HCT116 (cell line): ENCODE data around the gene GIN1. TPM values are rescaled to one million over a fixed set of nuclear protein-coding genes. Genes with fewer than 3 reads are reported as not detected.

ENCODE experiments used
- ATAC-seq: fragments of 200-7000 bp; cut with Tn5 transposase; 2 replicates; pipeline ENCODE4 v1.9.1; 2020; ENCODE audit warnings: mild to moderate bottlenecking, moderate library complexity
- BruUV-seq: library from RNA; stranded (reverse); fragments of 400-500 nt; replicated peaks from 2 replicates; lab custom pipeline; 2021; lab: Mats Ljungman, UMichigan
- CTCF ChIA-PET: fragments of 300-600 bp; sonication (Branson Sonifier 250); formaldehyde crosslinking; loops from one replicate; lab custom pipeline; 2021; ENCODE audit warnings: antibody characterized with exemption; lab: Charles Lee
- POLR2A ChIA-PET: fragments of 300-600, 350-600 bp; sonication (Branson Sonifier 250); formaldehyde crosslinking; loops from one replicate; lab custom pipeline; 2021; ENCODE audit warnings: antibody characterized with exemption; lab: Charles Lee
- RAD21 ChIA-PET, 2 experiments: fragments of 300-600 bp; sonication (Branson Sonifier 250); formaldehyde crosslinking; loops; one replicate each; lab custom pipeline; 2023; ENCODE audit warnings: low total read pairs in 2 of 2; ENCODE audit not compliant: uncharacterized antibody in 2 of 2, unreplicated experiment in 2 of 2, low non-redundant PET in 1 of 2; lab: Charles Lee
- DNase-seq: peaks from one replicate; pipeline ENCODE4 v3.0.0-alpha.2; 2010; ENCODE audit warnings: low read depth, low spot score
- H2AFZ ChIP-seq: fragments of 200-600 bp; shearing (Covaris generic), sonication (generic); 2 replicates; pipeline ENCODE4 v1.6.1; 2017; ENCODE audit warnings: low read depth, mixed run types, mixed read lengths, antibody characterized with exemption, low read length; ENCODE audit not compliant: poor library complexity, severe bottlenecking
- H3K27ac ChIP-seq: 2 replicates; pipeline ENCODE4 v1.5.1; 2012; ENCODE audit warnings: low read depth, low read length
- H3K27me3 ChIP-seq: fragments of 200-600 bp; sonication (generic); 2 replicates; pipeline ENCODE4 v1.6.1; 2016; ENCODE audit warnings: mixed run types, low read length, mixed read lengths; ENCODE audit not compliant: insufficient read depth
- H3K36me3 ChIP-seq, 2 experiments: fragments of 200-500 bp in 1 of 2; fragments of 200-600 bp in 1 of 2; sonication (Bioruptor generic) in 1 of 2; sonication (generic) in 1 of 2; 2 replicates each; pipeline versions ENCODE4 v1.5.1 to v1.6.1; 2014 to 2016; ENCODE audit warnings: low read length in 2 of 2, inconsistent platforms in 1 of 2, mixed read lengths in 1 of 2, mixed run types in 1 of 2; ENCODE audit not compliant: insufficient read depth in 2 of 2, control insufficient read depth in 1 of 2
- H3K4me1 ChIP-seq, 2 experiments: fragments of 200-600 bp in 1 of 2; sonication (generic) in 1 of 2; 2 replicates each; pipeline versions ENCODE4 v1.5.1 to v1.6.1; 2012 to 2017; ENCODE audit warnings: low read length in 2 of 2, inconsistent platforms in 1 of 2, mild to moderate bottlenecking in 1 of 2, mixed read lengths in 1 of 2, mixed run types in 1 of 2, moderate library complexity in 1 of 2; ENCODE audit not compliant: insufficient read depth in 2 of 2, control insufficient read depth in 1 of 2
- H3K4me2 ChIP-seq: fragments of 200-600 bp; sonication (generic); 2 replicates; pipeline ENCODE4 v1.6.1; 2017; ENCODE audit warnings: mixed run types, low read length, mixed read lengths
- H3K4me3 ChIP-seq, 2 experiments: fragments of 200-600 bp in 1 of 2; sonication (generic) in 1 of 2; replicated peaks in 1 of 2; 2 replicates each; pipeline ENCODE4 v1.5.1; 2011 to 2016; ENCODE audit warnings: low read length in 2 of 2, control low read depth in 1 of 2, low read depth in 1 of 2, mild to moderate bottlenecking in 1 of 2, mixed read lengths in 1 of 2, mixed run types in 1 of 2
- H3K79me2 ChIP-seq: fragments of 200-600 bp; sonication (generic); 2 replicates; pipeline ENCODE4 v1.6.1; 2017; ENCODE audit warnings: mild to moderate bottlenecking, mixed run types, low read length, moderate library complexity, mixed read lengths; ENCODE audit not compliant: insufficient read depth
- H3K9ac ChIP-seq: fragments of 200-600 bp; sonication (generic); 2 replicates; pipeline ENCODE4 v1.6.1; 2016; ENCODE audit warnings: low read length, mixed read lengths
- H3K9me2 ChIP-seq: fragments of 200-600 bp; sonication (generic), shearing (Covaris generic); 2 replicates; pipeline ENCODE4 v1.6.1; 2017; ENCODE audit warnings: mixed run types, mild to moderate bottlenecking, moderate library complexity; ENCODE audit not compliant: insufficient read depth
- H3K9me3 ChIP-seq, 2 experiments: fragments of 200-500 bp in 1 of 2; fragments of 200-600 bp in 1 of 2; sonication (Bioruptor generic) in 1 of 2; sonication (generic) in 1 of 2; 2 replicates each; pipeline ENCODE4 v1.6.1; 2014 to 2017; ENCODE audit warnings: low read length in 2 of 2, mixed read lengths in 2 of 2, inconsistent platforms in 1 of 2, low read depth in 1 of 2, mild to moderate bottlenecking in 1 of 2, mixed run types in 1 of 2, moderate library complexity in 1 of 2; ENCODE audit not compliant: control insufficient read depth in 1 of 2, insufficient read depth in 1 of 2
- H4K20me1 ChIP-seq: fragments of 200-600 bp; sonication (generic), shearing (Covaris generic); 2 replicates; pipeline ENCODE4 v1.6.1; 2017; ENCODE audit warnings: mixed run types, mild to moderate bottlenecking, moderate library complexity; ENCODE audit not compliant: insufficient read depth
- ATF3 ChIP-seq: IDR thresholded peaks from 2 replicates; pipeline ENCODE4 v1.6.1; 2012
- CBX3 ChIP-seq: IDR thresholded peaks from 2 replicates; pipeline ENCODE4 v1.6.1; 2012; ENCODE audit warnings: low read depth
- CTCF ChIP-seq, 3 experiments: fragments of 200-600 bp in 1 of 3; sonication (generic) in 1 of 3; IDR thresholded peaks in 2 of 3; conservative IDR thresholded peaks in 1 of 3; 2 replicates each; pipeline ENCODE4 v1.5.1; 2012 to 2017; ENCODE audit warnings: low read depth in 2 of 3, low read length in 2 of 3, antibody characterized with exemption in 1 of 3, borderline replicate concordance in 1 of 3, control low read depth in 1 of 3, mild to moderate bottlenecking in 1 of 3, mixed read lengths in 1 of 3, mixed run types in 1 of 3, moderate library complexity in 1 of 3; ENCODE audit not compliant: insufficient read depth in 1 of 3
- ELF1 ChIP-seq: IDR thresholded peaks from 2 replicates; pipeline ENCODE4 v1.6.1; 2012; ENCODE audit warnings: low read depth, borderline replicate concordance
- EZH2 ChIP-seq: fragments of 200-600 bp; sonication (generic); IDR thresholded peaks from 2 replicates; pipeline ENCODE4 v1.6.1; 2017; ENCODE audit warnings: antibody characterized with exemption, mixed run types
- POLR2A ChIP-seq: IDR thresholded peaks from 2 replicates; pipeline ENCODE4 v1.7.0; 2011; ENCODE audit warnings: borderline replicate concordance; ENCODE audit not compliant: insufficient read depth, insufficient read length; ENCODE audit errors: extremely low read depth
- POLR2AphosphoS5 ChIP-seq: IDR thresholded peaks from 2 replicates; pipeline ENCODE4 v1.6.1; 2011; ENCODE audit warnings: mild to moderate bottlenecking, low read depth, low read length, moderate library complexity
- REST ChIP-seq: IDR thresholded peaks from 2 replicates; pipeline ENCODE4 v1.6.1; 2012; ENCODE audit warnings: low read depth
- SP1 ChIP-seq: IDR thresholded peaks from 2 replicates; pipeline ENCODE4 v1.6.1; 2012; ENCODE audit warnings: low read depth
- YY1 ChIP-seq: IDR thresholded peaks from 2 replicates; pipeline ENCODE4 v1.6.1; 2011; ENCODE audit warnings: low read length, low read depth, moderate library complexity, mild to moderate bottlenecking; ENCODE audit not compliant: insufficient replicate concordance; ENCODE audit errors: extremely low read depth
- ZFX ChIP-seq: fragments of 450-650 bp; IDR thresholded peaks from 2 replicates; pipeline ENCODE4 v1.6.1; 2017
- intact Hi-C: fragments of 100-400 bp; cut with micrococcal nuclease; formaldehyde crosslinking; loops from 2 replicates; pipeline ENCODE4 v1.10.0; 2022
- total RNA-seq: library from RNA; stranded (reverse); gene quantifications from one replicate; pipeline ENCODE4 v1.2.1, GENCODE V29; 2021; ENCODE audit not compliant: unreplicated experiment

GIN1 gene
- total RNA-seq, 1 experiment from 2014 or later: 11.0 TPM

DNA sequence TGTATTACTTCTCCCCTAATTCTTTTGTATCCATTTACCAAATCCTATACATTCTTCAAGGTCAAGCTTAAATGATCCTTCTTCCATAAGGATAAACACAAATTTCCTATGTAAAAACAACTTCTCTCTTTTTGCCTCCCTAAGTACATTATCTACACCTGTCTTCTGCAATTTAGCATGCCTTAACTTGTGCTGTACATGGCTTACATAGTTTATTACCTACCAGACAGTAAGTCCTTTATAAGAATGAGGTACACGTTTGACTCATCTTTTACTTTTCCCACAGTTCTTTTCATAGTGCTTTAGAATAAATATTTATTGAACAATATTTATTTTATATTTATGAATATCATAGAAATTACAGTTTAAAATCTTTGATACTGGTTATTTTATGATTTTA lies 33.4 kb downstream of the GIN1 start (continued):
- TF ChIP-seq REST (no peak), ATF3 (no peak), ELF1 (no peak), CBX3 (no peak), YY1 (no peak), ZFX (no peak), POLR2A (no peak)
- TF ChIP-seq, all 23 proteins: peak for 0

DNA sequence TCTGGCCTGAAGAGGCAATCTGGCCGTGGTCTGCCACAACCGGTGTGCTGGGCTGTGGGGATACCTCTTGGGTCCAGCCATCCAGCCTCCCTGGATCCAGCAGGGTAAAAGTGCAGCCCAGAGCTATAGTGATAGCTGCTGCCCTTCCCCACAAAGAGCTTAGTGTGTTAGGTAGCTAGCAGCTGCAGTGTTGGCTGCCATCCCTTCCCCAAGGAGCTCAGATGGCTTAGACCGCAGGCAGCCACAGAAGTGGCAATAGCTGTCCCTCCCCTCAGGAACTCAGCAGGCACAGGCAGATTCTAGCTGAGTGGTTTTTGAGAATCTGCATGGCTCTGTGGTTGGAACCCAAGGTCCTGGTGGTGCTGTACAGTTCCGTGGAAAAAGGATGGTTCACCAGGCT lies 40.1 kb downstream of the GIN1 start:
- H4K20me1 ChIP-seq: no peaks in the 10 kb centered on the region
- H3K9me2 ChIP-seq: no peaks in the 10 kb centered on the region
- no peaks in the 10 kb centered on the region for H3K9me3 ChIP-seq
- H3K36me3 ChIP-seq: no peaks in the 10 kb centered on the region
- RAD21 ChIA-PET: no interaction called here
- ATAC-seq: no peak
- DNase-seq: no peak
- no peak for TF ChIP-seq POLR2AphosphoS5
- TF ChIP-seq CTCF (IDR thresholded peaks at IDR 0.05 in 2 of 3, conservative IDR thresholded peaks at IDR 0.05 in 1 of 3; ENCODE audit: borderline replicate concordance in 1 of 3, insufficient read depth in 1 of 3, low read depth in 2 of 3, low read length in 2 of 3): no peak
- no peak for TF ChIP-seq SP1
- no peak for TF ChIP-seq POLR2A
- no peak for TF ChIP-seq EZH2
- BruUV-seq: no TSS peak
- no peak overlapping the region for H3K4me2 ChIP-seq
- CTCF ChIA-PET: no interaction called here
- no peak overlapping the region for H3K9ac ChIP-seq
- POLR2A ChIA-PET: no interaction called here
- no peak overlapping the region for H2AFZ ChIP-seq
- intact Hi-C loops: no loop called here
- H3K27ac ChIP-seq: no peak overlapping the region
- H3K79me2 ChIP-seq: no peaks in the 10 kb centered on the region
- no peaks in the 10 kb centered on the region for H3K4me1 ChIP-seq
- H3K4me3 ChIP-seq: no peak overlapping the region
- H3K27me3 ChIP-seq: no peaks in the 10 kb centered on the region
